Measurements from ENCODE around the gene VEGFC.

VEGFC gene

GRCh38 chr4:176792326-176793059 lies at the start of gene VEGFC:
Gene VEGFC (minus strand): TSS chr4:176792922. CDS start chr4:176792311, 611 bp downstream.
- DNase-seq (ENCODE audit: low spot score): peak; percentile 81

GRCh38 chr4:176841711-176842112 lies 49.0 kb upstream of the VEGFC start:
- DNase-seq (ENCODE audit: low spot score): no peak

- DNase-seq (ENCODE audit: low spot score): no peak
These were observed 47.4 kb upstream of the VEGFC start for GRCh38 chr4:176840166-176840565.

GRCh38 chr4:176839656-176840055 lies 46.9 kb upstream of the VEGFC start:
- no peak for DNase-seq (ENCODE audit: low spot score)

GRCh38 chr4:176838601-176839433 lies 46.1 kb upstream of the VEGFC start:
- no peak for DNase-seq (ENCODE audit: low spot score)

GRCh38 chr4:176837169-176837895 lies 44.6 kb upstream of the VEGFC start:
- DNase-seq (ENCODE audit: low spot score): no peak

GRCh38 chr4:176834531-176834930 lies 41.8 kb upstream of the VEGFC start:
- no peak for DNase-seq (ENCODE audit: low spot score)

GRCh38 chr4:176833400-176834175 lies 40.9 kb upstream of the VEGFC start:
- DNase-seq (ENCODE audit: low spot score): peak; percentile 4

GRCh38 chr4:176830971-176831370 lies 38.2 kb upstream of the VEGFC start:
- DNase-seq (ENCODE audit: low spot score): no peak

GRCh38 chr4:176825586-176825985 lies 32.9 kb upstream of the VEGFC start:
- no peak for DNase-seq (ENCODE audit: low spot score)

GRCh38 chr4:176824645-176825366 lies 32.1 kb upstream of the VEGFC start:
- DNase-seq (ENCODE audit: low spot score): no peak

- DNase-seq (ENCODE audit: low spot score): peak; percentile 44
These were observed 25.8 kb upstream of the VEGFC start for GRCh38 chr4:176818531-176818930.

- DNase-seq (ENCODE audit: low spot score): no peak
These were observed 24.5 kb upstream of the VEGFC start for GRCh38 chr4:176817204-176817603.

- DNase-seq (ENCODE audit: low spot score): no peak
These were observed 22.0 kb upstream of the VEGFC start for GRCh38 chr4:176814770-176815169.

GRCh38 chr4:176810481-176811249 lies 17.9 kb upstream of the VEGFC start:
- DNase-seq (ENCODE audit: low spot score): no peak

- no peak for DNase-seq (ENCODE audit: low spot score)
These were observed 14.2 kb upstream of the VEGFC start for GRCh38 chr4:176806778-176807375.

- no peak for DNase-seq (ENCODE audit: low spot score)
These were observed 12.4 kb upstream of the VEGFC start for GRCh38 chr4:176805155-176805554.

- DNase-seq (ENCODE audit: low spot score): no peak
These were observed 8.3 kb upstream of the VEGFC start for GRCh38 chr4:176800891-176801534.

- no peak for DNase-seq (ENCODE audit: low spot score)
These were observed 6.9 kb upstream of the VEGFC start for GRCh38 chr4:176799653-176800052.

All from AG08396 (cell line).